Activated T-helper 1 cell treated with anti-CD3 and anti-CD28 coated beads, Interleukin-2, amount 50 U/mL, for 16 hours (primary cell): ENCODE results near the gene ITGAD.
A peak's percentile ranks its signal among the peaks of the same experiment; 100 is the strongest.

Experiments used
- DNase-seq, 2 donors: peaks; one replicate each; pipeline ENCODE4 v3.0.0-alpha.2; 2020; ENCODE audit warnings: low read depth in 1 of 2, low spot score in 1 of 2

ITGAD gene

DNA sequence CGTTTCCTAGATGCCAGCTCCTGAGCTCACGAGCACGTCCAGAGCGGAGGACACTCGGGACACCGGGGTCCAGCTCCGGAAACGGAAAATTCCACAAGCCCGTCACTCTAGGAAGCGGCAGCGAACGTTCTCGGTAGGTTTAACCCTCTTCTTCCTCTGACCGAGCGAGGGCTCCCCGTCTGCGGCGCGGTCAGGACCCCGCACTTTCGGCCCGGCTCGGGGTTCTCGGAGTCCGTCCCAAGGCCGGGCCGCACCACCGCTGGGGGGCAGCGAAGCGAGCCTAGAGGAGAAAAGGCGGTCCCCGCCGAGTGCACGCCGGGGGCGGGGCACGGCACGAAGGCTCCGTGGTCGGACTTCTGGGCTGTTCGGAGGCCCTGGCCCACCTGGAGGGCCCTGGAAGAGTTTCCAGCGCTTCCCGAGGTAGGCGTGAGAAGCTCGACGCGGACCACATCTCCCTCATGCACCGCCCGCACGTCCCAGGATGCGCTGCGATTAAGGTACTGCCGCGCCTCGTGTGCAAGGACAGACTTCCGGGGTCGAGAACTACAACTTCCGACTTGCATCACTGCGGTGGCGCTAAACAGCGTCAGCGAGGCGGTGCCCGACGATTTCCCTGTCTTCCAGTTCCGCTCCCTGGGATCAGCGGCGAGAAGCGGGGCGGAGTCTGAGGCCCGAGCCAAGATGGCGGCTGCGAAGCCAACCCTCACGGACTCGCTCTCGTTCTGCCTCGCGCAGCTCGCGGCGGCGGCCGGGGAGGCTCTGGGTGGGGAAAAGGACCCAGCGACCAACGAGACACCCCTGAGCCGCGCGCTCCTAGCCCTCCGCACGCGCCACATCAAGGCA, 65.9 kb downstream of the ITGAD start, which contains the start of gene ARMC5:
TSS of gene ARMC5 (plus strand) at position 658 of the 843 bp plus-strand sequence. CDS start at position 682, 24 bp downstream.
- peak; percentile 91 to 95 for DNase-seq

- DNase-seq, result peak; percentile 99 to 100
Measured at GRCh38 chr16:31459687-31460581, 66.8 kb downstream of the ITGAD start.

DNA sequence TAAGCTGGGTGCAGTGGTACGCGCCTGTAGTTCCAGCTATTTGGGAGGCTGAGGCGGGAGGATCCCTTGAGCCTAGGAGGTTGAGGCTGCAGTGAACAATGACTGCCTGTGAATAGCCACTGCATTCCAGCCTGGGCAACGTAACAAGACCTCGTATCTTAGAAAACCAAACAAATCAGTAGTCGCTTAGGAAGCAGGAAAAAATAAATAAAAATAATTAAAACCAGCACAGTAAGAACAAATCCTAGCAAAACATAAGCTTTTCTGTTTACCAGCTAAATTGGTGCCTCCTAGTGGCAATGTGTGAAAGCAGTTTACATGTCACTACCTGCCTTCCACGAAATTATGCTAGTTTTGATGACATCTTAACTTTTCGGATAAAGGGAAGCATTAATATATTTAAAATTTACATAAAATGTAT, 67.5 kb downstream of the ITGAD start:
- DNase-seq, result no peak

DNA sequence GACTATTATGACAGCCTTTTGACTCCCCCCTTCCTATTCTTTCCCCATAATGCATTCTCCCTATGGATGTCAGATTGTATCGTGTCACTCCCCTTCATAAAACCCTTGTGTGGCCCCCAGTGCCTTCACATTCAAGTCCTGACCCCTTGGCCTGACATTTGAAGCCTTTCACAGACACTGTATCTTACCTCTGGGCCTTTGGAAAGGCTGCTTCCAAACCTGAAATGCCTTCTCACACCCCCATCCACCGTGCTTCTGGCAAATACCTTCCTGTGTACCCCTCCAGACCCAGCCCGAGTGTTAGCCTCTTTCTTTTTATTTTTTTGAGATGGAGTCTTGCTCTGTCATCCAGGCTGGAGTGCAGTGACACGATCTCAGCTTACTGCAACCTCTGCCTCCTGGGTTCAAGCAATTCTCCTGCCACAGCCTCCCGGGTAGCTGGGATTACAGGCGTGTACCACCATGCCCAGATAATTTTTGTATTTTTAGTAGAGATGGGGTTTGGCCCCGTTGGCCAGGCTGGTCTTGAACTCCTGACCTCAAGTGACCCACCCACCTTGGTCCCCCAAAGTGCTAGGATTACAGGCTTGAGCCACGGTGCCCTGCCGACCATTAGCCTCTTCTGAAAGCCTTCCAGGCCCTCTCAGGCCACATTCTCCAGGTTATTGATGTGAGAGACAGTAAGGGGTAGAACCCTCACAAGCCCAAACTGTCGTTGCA, 68.2 kb downstream of the ITGAD start:
- DNase-seq, result no peak

DNA sequence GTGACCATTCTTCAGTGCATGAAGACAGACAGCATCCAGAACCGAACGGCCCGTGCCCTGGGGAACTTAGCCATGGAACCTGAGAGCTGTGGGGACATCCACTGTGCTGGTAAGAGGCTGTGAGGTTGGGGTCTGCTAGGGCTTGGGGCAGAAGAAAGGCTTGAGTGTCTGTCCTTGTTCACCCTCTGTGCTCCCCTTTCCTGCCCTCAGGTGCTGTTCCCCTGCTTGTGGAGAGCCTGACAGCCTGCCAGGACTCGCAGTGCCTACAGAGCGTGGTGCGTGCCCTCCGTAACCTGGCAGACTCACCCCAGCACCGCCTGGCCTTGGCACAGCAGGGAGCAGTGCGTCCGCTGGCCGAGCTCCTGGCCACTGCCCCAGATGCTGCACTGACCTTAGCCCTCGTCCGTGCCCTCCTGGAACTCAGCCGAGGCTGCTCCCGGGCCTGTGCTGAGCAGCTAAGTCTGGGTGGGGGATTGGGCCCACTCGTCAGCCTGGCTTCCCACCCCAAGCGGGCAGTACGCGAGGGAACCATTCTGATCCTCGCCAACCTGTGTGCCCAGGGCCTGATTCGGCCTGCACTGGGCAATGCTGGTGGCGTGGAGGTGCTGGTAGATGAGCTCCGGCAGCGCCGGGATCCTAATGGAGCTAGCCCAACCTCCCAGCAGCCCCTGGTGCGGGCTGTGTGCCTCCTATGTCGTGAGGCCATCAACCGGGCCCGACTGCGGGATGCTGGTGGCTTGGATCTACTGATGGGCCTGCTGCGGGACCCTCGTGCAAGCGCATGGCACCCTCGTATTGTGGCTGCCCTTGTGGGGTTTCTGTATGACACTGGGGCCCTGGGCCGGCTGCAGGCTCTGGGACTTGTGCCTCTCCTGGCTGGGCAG, 69.0 kb downstream of the ITGAD start:
- DNase-seq, result no peak

GRCh38 chr16:31464348-31464769, 71.2 kb downstream of the ITGAD start:
- no peak for DNase-seq

DNA sequence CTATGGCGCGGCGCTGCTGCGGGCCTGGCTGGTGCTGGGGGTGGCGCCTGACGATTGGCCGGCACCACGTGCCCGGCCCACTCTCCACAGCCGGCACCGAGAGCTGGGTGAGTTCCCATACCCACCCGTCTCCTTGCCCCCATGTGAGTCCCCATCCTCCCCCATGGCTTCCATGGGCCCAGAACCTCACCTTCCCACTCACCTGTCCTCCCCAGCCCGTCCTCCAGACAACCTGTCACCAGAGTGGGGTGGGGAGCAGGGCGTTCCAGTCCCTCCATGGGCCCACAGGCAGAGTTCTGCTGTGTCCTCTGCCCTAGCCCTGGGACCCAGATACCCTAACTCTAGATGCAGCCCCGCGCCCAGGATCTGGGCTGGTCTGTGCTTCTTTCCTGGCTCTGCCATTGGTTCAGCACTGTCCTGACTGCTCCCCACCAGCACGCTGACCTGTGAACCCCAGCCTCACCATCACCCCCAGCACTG, 71.7 kb downstream of the ITGAD start:
- no peak for DNase-seq

DNA sequence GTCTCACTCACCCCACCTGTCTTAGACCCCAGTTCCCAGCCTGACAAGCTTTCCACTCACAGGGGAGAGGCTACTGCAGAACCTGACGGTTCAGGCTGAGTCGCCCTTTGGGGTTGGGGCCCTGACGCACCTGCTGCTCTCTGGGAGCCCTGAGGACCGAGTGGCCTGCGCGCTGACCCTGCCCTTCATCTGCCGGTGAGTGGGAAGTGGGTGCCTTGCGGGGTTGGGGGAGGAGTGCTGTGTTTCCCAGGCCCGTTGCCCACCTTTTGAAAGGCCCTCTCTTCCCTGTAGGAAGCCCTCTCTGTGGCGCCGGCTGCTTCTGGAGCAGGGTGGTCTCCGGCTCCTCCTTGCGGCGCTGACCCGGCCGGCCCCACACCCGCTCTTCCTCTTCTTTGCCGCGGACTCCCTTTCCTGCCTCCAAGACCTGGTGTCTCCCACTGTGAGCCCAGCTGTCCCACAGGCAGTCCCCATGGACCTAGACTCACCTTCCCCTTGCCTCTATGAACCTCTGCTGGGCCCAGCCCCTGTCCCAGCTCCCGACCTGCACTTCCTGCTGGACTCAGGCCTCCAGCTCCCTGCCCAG, 72.7 kb downstream of the ITGAD start:
- no peak for DNase-seq

DNA sequence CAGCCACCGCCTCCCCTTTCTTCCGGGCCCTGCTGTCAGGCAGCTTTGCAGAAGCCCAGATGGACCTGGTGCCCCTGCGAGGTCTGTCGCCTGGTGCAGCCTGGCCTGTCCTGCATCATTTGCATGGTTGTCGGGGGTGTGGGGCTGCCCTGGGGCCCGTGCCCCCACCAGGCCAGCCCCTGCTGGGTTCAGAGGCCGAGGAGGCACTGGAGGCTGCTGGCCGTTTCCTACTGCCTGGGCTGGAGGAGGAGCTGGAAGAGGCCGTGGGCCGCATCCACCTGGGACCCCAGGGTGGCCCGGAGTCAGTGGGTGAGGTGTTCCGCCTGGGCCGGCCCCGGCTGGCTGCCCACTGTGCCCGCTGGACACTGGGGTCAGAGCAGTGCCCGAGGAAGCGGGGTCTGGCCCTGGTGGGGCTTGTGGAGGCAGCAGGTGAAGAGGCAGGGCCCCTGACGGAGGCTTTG, 73.3 kb downstream of the ITGAD start:
- no peak for DNase-seq

DNA sequence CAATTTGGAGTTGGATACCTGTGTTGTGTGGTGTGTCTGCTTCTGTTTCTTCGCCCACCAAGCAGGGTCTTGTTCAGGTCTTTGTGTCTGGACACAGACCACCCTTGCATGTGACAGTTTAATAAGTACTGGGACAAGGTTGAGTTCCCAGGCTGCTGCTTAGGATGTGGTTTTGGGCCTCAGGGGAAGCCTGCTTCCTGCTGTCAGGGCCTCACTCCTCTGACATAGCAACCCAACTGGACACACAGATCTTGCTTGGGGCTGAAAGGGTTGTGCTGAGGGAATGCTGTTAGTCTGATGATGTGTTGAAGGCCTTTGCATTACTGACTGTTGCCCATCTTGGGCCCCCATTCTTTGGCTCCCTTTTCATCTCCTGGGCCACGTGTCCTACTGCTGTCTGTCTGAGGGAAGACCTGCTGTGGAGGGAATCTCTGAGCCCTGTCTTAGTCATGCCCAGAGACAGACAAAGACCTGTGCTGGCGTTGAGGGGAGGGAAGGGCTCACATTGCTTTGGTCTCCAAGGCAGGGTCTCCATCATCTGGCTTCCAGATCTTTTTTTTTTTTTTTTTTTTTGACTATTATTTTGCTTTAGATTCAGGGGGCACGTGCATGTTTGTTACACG, 74.1 kb downstream of the ITGAD start:
- DNase-seq, result no peak

DNA sequence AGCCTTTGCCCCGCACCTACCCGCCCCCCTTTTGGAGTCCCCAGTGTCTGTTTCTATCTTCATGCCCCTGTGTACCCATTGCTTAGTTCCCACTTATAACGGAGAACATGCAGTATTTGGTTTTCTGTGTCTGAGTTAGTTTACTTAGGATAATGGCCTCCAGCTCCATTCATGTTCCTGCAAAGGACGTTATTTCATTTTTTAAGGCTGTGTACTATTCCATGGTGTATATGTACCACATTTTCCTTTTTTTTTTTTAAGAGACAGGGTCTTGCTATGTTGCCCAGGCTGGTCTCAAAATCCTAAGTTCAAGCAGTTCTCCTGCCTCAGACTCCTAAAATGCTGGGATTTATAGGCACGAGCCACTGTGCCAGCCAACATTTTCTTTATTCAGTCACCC, 74.7 kb downstream of the ITGAD start:
- no peak for DNase-seq

DNA sequence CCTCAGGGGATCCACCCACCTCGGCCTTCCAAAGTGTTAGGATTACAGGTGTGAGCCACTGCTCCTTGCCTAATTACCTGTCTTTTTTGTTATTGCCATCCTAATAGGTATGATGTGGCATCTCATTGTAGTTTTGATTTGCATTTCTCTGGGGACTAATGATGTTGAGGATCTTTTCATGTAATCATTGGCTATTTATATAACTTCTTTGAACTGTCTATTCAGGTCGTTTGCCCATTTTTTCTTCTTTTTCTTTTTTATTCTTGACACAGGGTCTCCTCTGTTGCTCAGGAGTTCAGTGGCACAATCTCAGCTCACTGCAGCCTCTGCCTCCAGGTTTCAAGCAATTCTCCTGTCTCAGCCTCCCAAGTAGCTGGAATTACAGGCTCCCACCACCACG, 77.5 kb downstream of the ITGAD start:
- DNase-seq, result no peak

GRCh38 chr16:31471241-31471874, 78.2 kb downstream of the ITGAD start:
- no peak for DNase-seq

DNA sequence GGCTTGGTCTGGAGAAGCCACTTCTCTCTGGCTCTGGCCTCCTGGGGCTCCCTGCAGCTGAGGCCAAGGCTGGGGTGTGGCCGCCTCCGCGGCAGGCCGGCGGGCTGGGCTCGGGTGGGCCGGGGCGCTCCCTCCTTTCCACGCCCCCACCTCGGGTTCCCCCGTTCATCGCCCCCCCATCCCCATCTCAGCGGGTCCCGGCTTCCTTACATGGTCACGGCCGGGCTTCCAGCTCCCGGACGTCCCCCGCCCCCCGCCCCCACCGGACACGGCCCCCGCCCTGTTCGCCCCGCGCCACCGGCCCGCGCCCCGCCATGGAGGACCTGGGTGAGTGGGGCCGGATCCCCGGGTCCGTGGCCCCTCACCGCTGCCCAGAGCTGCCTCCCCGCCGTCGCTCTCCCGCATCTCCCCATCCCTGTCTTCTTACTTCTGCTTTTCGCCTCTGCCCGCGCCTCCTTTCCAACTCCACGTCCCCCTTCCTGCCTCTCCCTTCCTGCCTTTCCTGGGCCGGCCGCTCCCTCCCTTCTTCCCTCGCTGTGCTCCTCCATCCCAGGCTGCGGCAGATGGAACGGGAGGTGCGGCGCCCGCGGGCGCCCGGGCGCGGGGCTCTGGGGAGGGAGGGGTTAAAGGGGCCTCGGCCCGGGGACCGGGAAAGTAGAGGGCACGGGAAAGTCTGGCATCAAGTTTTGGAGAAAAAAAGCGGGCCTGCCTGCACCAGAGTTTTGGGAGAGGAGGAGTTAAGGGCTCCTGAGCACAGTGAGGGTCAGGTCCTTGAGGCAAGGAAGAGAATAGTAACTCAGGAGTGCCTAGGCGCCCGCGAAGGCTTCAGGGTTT, 79.0 kb downstream of the ITGAD start, which contains the start of gene TGFB1I1:
TSS of gene TGFB1I1 (plus strand) at position 278 of the 834 bp plus-strand sequence. CDS start at position 315, 37 bp downstream.
- DNase-seq, result no peak

DNA sequence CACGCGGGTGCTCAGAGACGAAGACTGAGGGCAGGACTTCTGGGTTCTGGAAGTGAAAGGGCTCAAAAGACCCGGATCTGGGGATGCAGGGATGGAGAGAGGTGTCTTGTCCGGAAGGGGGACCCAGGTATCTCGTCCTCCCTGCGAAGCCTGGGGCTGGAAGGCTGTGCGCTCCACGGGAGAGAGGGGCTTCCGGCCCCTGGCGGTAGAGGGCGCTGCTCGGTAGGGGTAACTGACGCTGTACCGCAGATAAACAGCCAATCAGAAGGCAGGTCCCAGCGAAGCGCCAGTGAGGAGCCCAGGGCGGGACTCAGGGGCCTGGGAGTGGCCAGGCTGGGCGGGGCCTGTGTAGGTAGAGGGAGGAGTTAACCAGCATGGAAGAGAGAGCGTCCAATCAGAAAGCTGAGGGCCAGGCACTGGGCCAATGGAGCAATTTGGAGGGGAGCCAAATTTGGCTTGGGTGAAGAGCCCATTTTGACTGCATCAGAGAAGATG, 79.6 kb downstream of the ITGAD start:
- no peak for DNase-seq

DNA sequence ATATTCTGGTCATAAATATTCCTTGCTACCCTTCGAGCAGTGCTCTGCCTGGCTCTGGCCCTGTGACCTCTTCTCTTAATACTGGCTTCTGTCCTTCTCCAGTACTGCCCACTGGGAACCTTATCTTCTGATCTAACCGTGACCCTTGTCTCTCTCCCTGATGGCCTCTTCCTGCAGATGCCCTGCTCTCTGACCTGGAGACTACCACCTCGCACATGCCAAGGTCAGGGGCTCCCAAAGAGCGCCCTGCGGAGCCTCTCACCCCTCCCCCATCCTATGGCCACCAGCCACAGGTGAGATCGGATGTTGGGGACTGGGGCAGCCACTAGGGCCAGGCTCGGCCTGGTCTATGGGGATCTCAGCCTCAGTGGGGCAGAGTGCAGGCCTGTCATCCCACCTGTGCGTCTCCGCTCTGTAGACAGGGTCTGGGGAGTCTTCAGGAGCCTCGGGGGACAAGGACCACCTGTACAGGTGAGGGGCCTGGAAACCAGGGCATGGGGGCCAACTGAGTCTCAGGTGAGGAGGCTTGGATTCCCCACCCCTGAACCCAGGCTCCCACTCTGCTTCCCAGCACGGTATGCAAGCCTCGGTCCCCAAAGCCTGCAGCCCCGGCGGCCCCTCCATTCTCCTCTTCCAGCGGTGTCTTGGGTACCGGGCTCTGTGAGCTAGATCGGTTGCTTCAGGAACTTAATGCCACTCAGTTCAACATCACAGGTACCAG, 80.3 kb downstream of the ITGAD start:
- no peak for DNase-seq

GRCh38 chr16:31474173-31474714, 81.1 kb downstream of the ITGAD start:
- DNase-seq, result no peak
